ENCODE measurements around the gene METTL8. TPM values are rescaled to one million over a fixed set of nuclear protein-coding genes. Genes with fewer than 3 reads are reported as not detected.
A peak's percentile ranks its signal among the peaks of the same experiment; 100 is the strongest.

The METTL8 gene, protein sequence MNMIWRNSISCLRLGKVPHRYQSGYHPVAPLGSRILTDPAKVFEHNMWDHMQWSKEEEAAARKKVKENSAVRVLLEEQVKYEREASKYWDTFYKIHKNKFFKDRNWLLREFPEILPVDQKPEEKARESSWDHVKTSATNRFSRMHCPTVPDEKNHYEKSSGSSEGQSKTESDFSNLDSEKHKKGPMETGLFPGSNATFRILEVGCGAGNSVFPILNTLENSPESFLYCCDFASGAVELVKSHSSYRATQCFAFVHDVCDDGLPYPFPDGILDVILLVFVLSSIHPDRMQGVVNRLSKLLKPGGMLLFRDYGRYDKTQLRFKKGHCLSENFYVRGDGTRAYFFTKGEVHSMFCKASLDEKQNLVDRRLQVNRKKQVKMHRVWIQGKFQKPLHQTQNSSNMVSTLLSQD
- 8.1 and 8.7 TPM in 2 replicates for total RNA-seq

DNA sequence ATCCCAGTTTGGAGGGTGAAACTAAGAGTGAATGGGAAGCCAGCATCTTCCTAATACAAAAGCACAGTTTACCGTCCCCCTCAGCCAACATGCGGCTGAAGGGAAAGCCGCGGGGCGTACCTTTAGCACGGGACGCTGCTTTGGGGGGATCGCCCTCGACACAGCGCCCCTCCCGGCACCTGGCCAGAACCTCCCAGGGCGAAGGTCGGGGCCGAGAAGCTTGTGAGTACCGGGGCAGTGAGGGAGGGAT, at the start of gene METTL8:
Gene METTL8, minus strand, starts transcription at position 228 of the 250 bp plus-strand sequence. CDS start 41,805 bp downstream, outside the sequence.
- no peak for DNase-seq (ENCODE audit: low read depth in 2 of 2)

DNA sequence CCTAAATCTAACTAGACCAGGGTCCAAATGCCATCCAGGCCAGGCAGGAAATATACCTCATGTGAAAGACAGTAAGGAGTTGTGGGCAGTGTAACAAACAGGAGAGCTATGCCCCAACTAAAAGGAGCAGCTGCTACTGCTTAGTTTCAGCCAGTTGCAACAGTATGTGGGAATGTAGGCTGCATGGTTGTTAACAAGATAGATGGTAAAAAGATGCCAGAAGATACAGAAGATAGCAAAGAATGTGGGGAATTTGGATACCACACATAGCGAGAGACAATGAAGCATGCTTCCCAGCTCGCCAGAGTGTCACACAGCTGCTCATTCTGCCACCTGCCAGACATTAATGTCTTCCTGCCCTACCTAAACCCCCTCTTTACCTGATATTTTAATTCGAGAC, 49.1 kb upstream of the METTL8 start:
- DNase-seq (ENCODE audit: low read depth in 2 of 2) = no peak

GRCh38 chr2:171482308-171482707, 48.5 kb upstream of the METTL8 start:
- peak in 1 of 2 donors; percentile 8 for DNase-seq (ENCODE audit: low read depth in 2 of 2)

- no peak for DNase-seq (ENCODE audit: low read depth in 2 of 2)
Measured at GRCh38 chr2:171480908-171481307, 47.1 kb upstream of the METTL8 start.

DNA sequence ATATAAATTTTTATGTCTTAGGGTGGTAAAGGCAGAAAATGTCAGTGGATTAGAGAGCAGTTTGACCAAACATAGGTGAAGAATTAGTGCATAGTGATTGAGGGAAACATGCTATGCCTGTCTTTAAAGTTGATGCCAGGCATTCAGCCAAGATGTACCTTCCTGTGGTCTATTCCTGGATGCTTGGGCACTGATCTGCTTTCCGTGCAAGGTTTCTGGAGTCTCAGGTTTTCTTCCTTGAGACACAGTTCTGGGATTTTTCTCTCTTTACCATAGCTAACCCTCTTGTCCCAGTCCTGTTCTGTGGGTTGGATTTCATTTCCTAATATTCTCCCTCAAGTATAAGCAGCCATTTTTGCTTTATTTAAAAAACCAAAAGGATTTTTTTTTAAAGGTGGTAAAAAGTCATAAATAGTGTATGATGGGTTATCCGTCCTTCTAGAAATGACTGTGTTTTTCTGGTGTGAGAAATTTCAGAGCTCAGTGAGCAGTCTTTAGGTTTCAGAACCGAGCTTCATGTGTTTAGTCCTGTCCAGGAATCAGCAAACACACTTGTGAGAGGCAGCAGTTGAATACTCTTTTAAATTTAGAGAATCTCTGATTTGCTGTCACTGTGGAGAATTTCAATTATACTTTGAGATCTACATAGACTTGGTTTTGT, 45.5 kb upstream of the METTL8 start:
- DNase-seq (ENCODE audit: low read depth in 2 of 2) = peak in 1 of 2 donors; percentile 31

- DNase-seq (ENCODE audit: low read depth in 2 of 2) = peak; percentile 2 to 74
Measured at GRCh38 chr2:171478345-171478744, 44.6 kb upstream of the METTL8 start.

DNA sequence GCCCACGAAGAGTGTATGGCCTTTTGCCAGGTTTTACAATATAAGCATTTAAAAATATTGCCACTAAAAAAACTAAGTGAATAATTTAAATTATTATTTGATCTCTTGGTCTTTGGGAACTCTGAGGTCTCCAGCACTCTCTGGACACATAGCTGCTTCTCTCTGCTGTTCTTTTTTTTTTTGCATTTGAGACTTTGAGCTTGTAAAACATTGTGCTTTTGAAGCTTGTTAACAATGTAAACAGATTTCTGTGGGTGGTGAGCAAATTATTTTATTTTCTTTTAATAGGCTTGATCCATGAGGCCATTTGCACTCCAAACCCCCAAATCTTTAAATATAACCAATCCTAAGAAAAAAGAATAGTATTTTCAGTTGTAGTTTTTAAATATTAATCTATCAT, 42.2 kb upstream of the METTL8 start:
- no peak for DNase-seq (ENCODE audit: low read depth in 2 of 2)

GRCh38 chr2:171470129-171470528, 36.3 kb upstream of the METTL8 start:
- DNase-seq (ENCODE audit: low read depth in 2 of 2) = no peak

DNA sequence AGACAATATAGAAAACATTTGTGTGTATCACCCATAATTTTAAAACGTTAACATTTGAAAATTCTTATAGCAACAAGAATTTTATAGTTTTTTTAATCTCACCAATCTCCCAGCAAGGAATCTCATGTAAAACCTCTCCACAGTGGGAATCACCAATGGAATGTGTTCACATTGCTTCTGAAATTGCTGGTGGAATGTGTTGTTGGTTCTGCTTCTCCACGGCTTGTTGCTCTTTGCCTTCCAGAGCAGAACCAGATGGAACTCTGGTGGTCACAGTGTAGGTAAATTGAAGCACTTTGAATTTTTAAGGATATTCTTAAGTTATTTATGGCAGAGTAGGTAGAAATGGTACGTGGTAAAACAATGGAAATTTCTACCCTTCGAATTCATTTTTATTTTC, 35.4 kb upstream of the METTL8 start:
- DNase-seq (ENCODE audit: low read depth in 2 of 2) = no peak

- no peak for DNase-seq (ENCODE audit: low read depth in 2 of 2)
Measured at GRCh38 chr2:171460537-171460936, 26.7 kb upstream of the METTL8 start.

DNA sequence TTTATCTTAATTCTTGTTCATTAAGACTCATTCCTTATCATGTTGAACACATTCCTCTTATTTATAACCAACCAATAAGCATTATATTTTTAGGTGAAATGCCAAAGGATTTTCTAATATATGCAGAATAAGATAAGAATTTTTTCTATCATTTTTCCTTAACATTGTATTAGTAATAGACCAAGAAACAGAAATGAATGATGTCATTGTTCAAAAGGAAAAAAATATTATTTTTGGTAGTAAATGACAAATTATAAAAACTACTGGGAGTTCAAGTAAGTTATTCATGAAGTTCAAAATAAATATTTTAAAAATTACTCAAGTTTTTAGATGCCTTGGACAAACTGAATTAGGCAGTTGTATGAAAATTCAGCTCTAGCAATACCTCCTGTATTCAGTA, 25.7 kb upstream of the METTL8 start:
- DNase-seq (ENCODE audit: low read depth in 2 of 2) = no peak

DNA sequence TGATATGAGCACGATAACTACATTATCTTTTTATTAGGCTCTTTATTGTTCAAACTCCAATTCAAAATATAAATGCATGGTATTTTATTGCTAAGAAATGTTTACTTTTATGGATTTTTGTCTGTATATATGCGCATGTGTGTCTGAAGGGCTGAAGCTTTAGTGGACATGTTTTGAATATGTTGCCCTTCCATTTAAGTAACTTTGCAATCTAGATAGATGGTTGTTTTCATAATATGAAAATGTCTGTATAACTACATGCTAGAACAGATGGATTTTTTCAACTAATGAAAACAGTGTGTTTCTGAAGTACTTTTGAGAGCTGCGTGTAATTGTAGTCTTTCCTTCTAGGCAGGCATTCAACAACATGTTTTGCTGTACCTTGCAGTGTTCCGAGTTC, 19.0 kb upstream of the METTL8 start:
- no peak for DNase-seq (ENCODE audit: low read depth in 2 of 2)

GRCh38 chr2:171451074-171451473, 17.3 kb upstream of the METTL8 start:
- no peak for DNase-seq (ENCODE audit: low read depth in 2 of 2)

DNA sequence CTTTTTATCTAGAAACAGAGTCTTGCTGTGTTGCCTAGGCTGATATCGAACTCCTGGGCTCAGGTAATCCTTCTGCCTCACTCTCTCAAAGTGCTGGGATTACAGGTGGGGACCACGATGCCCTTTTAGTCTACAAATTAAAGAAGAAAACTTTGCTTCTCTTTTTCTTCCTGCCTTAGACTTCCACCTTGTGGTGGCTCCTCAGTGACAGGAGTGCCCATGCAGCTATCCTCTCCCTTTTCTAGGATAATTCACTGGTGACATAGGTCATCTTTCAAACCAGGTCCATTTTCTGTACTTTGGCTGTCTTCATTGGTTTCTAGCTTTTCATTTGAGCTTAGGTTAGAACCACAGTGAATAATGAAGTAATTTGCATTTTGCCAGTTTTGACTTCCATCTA, 13.9 kb upstream of the METTL8 start:
- DNase-seq (ENCODE audit: low read depth in 2 of 2) = peak in 1 of 2 donors; percentile 9

DNA sequence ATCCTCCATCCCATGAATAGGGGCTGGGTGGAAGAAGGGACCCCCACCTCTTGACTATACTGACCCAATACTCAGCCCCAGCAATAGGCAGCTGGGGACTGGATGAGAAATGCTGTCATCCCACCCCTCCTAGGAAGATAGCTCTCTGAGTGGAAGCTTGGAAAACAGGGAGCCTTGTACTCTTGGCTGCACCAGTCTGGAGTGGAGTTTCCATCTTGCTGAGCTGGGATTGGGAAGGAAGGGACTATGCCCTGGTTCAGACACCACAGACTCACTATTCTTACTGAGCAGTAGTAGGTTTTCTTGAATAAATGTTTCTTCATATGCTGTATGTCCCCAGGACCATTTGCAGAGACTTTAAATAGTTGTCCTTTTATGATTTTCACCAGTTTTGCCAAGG, 7.7 kb upstream of the METTL8 start:
- no peak for DNase-seq (ENCODE audit: low read depth in 2 of 2)

- peak in 1 of 2 donors; percentile 71 for DNase-seq (ENCODE audit: low read depth in 2 of 2)
Measured at GRCh38 chr2:171436307-171436706, 2.5 kb upstream of the METTL8 start.

DNA sequence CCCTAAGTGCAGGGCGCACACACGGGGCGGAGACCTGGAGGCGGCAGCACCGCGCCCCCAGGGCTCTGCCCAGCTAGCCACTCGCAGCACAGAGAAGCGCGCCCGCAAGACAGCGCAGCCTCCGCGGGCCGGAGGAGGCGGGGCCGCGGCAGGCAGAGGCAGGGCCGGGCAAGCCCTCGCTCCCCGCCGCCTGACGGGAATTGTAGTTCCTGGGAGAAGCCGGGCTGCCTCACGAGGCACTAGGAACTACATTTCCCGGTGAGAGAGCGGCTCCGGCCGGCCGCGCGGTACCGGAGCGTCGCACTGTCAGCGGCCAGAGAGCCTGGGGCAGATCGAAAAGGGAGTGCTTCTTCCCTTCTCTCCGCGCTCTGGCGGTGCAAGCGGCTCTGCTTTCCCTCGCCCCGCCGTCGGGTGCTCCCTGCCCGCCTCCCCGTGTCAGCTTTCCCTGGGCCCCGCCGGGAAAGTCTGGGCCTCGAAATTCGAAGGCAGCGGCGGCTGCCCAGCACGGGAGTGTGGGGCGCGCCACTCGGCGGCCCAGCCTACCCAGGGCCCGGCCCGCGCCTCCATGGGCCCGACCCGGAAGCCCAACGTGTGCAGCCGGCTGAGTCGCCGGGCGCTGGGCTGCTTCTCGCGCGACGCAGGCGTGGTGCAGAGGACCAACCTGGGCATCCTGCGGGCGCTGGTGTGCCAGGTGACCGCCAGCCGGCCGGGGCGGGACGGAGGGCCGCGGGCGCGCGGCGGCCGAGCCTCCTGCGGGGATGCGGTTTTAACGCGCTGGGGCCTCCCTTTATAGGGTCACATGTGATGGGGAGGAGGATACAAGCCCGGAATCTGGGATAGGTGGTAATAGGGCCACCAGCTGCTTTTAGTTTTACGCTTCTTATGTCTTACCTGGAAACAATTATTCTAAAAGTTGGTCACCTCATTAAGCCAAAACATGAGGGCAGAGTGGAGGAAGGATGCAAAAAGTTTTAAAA, 511 bp upstream of the METTL8 start, which contains the start of gene DCAF17:
Gene DCAF17, plus strand, starts transcription at position 214 of the 977 bp plus-strand sequence. Its CDS starts 352 bp downstream, at position 566.
- DNase-seq (ENCODE audit: low read depth in 2 of 2) = peak; percentile 96 to 97

GRCh38 chr2:171432969-171433762, 624 bp downstream of the METTL8 start:
- peak; percentile 31 to 50 for DNase-seq (ENCODE audit: low read depth in 2 of 2)

GRCh38 chr2:171432206-171432968, 1.4 kb downstream of the METTL8 start:
- no peak for DNase-seq (ENCODE audit: low read depth in 2 of 2)

DNA sequence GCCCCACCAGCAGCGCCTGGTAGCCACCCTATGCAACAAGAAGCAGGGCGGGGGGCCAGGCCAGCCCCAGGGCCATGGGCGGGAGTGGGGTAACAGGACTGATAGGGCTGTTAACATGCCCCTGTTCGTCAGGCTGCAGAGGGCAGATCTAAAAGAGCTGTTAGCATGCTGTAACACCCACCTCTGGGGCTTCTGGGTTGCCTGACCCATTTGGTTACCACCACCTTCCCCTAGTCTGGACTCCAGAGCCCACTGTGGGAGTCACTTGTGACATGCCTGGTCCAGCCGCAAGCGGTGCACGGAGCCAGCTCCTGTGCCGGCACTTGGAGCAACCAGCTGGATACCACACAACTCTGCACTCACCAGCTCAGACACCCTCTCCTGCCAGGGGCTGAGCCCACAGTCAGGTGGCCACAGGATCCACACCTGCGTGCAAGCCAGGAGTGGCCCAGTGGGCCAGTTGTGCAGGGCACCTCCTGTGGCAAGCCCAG, 2.1 kb downstream of the METTL8 start:
- no peak for DNase-seq (ENCODE audit: low read depth in 2 of 2)
